ENCODE data around the gene GPRIN1. TPM values are rescaled to one million over a fixed set of nuclear protein-coding genes. Genes with fewer than 3 reads are reported as not detected.
"Not testable (repeated sequence)": the region's sequence is repeated elsewhere in the genome, so short reads cannot be mapped to it uniquely, and the experiment has no call there.

The GPRIN1 gene
- total and polyA plus RNA-seq, 2 donors from 2014 or later, result 0.45 to 1.3 TPM

- H3K9ac ChIP-seq (ENCODE audit: low read length in 3 of 3), result no peak overlapping the region
- no peak for FAIRE-seq
- intact Hi-C loops (cut with DNase I), result no loop called here
Observed at GRCh38 chr5:176553260-176554085, 56.5 kb downstream of the GPRIN1 start.

GRCh38 chr5:176552332-176552869 lies 57.6 kb downstream of the GPRIN1 start:
- DNase-seq, result peak in 1 of 5 donors; percentile 51
- intact Hi-C loops (cut with DNase I), result no loop called here

More at GRCh38 chr5:176553260-176554085, 56.5 kb downstream of the GPRIN1 start:
- Histone ChIP-seq H3K27ac (ENCODE audit: low read depth in 2 of 2, low read length in 2 of 2) (no peak overlapping the region), H3K27me3 (ENCODE audit: control insufficient read depth, insufficient read depth, low read length) (no peaks in the 10 kb centered on the region), H3K9me3 (ENCODE audit: control insufficient read depth in 2 of 3, insufficient read depth in 1 of 3, low read length in 3 of 3) (no peaks in the 10 kb centered on the region), H3K4me3 (ENCODE audit: low read length in 3 of 3) (no peak overlapping the region), H3K4me1 (ENCODE audit: control insufficient read depth in 2 of 3, insufficient read depth in 2 of 3, low read depth in 1 of 3, low read length in 3 of 3) (peaks cover 0 to 21% (median 0%) of the 10 kb centered on the region in 3 donors), H3K36me3 (ENCODE audit: control insufficient read depth in 2 of 3, insufficient read depth in 3 of 3, low read length in 3 of 3) (no peaks in the 10 kb centered on the region)
- no peak for DNase-seq
- TF ChIP-seq CTCF (IDR thresholded peaks at IDR 0.05; ENCODE audit: borderline replicate concordance, extremely low read depth, insufficient read depth), result no peak

GRCh38 chr5:176550937-176551336 lies 59.0 kb downstream of the GPRIN1 start:
- H3K9me3 ChIP-seq (ENCODE audit: control insufficient read depth in 2 of 3, insufficient read depth in 1 of 3, low read length in 3 of 3); H3K27me3 ChIP-seq (ENCODE audit: control insufficient read depth, insufficient read depth, low read length); intact Hi-C loops (cut with DNase I); H3K9ac ChIP-seq (ENCODE audit: low read length in 3 of 3); DNase-seq; FAIRE-seq; H3K4me3 ChIP-seq (ENCODE audit: low read length in 3 of 3); H3K27ac ChIP-seq (ENCODE audit: low read depth in 2 of 2, low read length in 2 of 2); H3K36me3 ChIP-seq (ENCODE audit: control insufficient read depth in 2 of 3, insufficient read depth in 3 of 3, low read length in 3 of 3): not testable (repeated sequence)
- peaks cover 0 to 22% (median 0%) of the 10 kb centered on the region in 3 donors for H3K4me1 ChIP-seq (ENCODE audit: control insufficient read depth in 2 of 3, insufficient read depth in 2 of 3, low read depth in 1 of 3, low read length in 3 of 3)

More at GRCh38 chr5:176552332-176552869, 57.6 kb downstream of the GPRIN1 start:
- H3K4me3 ChIP-seq (ENCODE audit: low read length in 3 of 3), result no peak overlapping the region
- H3K36me3 ChIP-seq (ENCODE audit: control insufficient read depth in 2 of 3, insufficient read depth in 3 of 3, low read length in 3 of 3), result no peaks in the 10 kb centered on the region
- H3K9me3 ChIP-seq (ENCODE audit: control insufficient read depth in 2 of 3, insufficient read depth in 1 of 3, low read length in 3 of 3), result no peaks in the 10 kb centered on the region
- H3K9ac ChIP-seq (ENCODE audit: low read length in 3 of 3), result no peak overlapping the region
- H3K27me3 ChIP-seq (ENCODE audit: control insufficient read depth, insufficient read depth, low read length), result no peaks in the 10 kb centered on the region
- FAIRE-seq, result no peak
- no peak for TF ChIP-seq CTCF (IDR thresholded peaks at IDR 0.05; ENCODE audit: borderline replicate concordance, extremely low read depth, insufficient read depth)
- peaks cover 0 to 22% (median 0%) of the 10 kb centered on the region in 3 donors for H3K4me1 ChIP-seq (ENCODE audit: control insufficient read depth in 2 of 3, insufficient read depth in 2 of 3, low read depth in 1 of 3, low read length in 3 of 3)
- H3K27ac ChIP-seq (ENCODE audit: low read depth in 2 of 2, low read length in 2 of 2), result no peak overlapping the region

GRCh38 chr5:176550275-176550831 lies 59.6 kb downstream of the GPRIN1 start:
- no peak overlapping the region for H3K27ac ChIP-seq (ENCODE audit: low read depth in 2 of 2, low read length in 2 of 2)
- TF ChIP-seq CTCF (IDR thresholded peaks at IDR 0.05; ENCODE audit: borderline replicate concordance, extremely low read depth, insufficient read depth), result no peak
- H3K9me3 ChIP-seq (ENCODE audit: control insufficient read depth in 2 of 3, insufficient read depth in 1 of 3, low read length in 3 of 3), result no peaks in the 10 kb centered on the region
- no peaks in the 10 kb centered on the region for H3K36me3 ChIP-seq (ENCODE audit: control insufficient read depth in 2 of 3, insufficient read depth in 3 of 3, low read length in 3 of 3)
- peaks cover 0 to 27% (median under 1%) of the 10 kb centered on the region in 3 donors for H3K4me1 ChIP-seq (ENCODE audit: control insufficient read depth in 2 of 3, insufficient read depth in 2 of 3, low read depth in 1 of 3, low read length in 3 of 3)
- no peak for FAIRE-seq
- H3K9ac ChIP-seq (ENCODE audit: low read length in 3 of 3), result no peak overlapping the region
- intact Hi-C loops (cut with DNase I), result no loop called here
- peak overlapping the region in 2 of 3 donors; percentile 26 to 48 for H3K4me3 ChIP-seq (ENCODE audit: low read length in 3 of 3)
- peak in 1 of 5 donors; percentile 69 for DNase-seq
- H3K27me3 ChIP-seq (ENCODE audit: control insufficient read depth, insufficient read depth, low read length), result no peaks in the 10 kb centered on the region

Measured in kidney (tissue), 14 donors.